Measurements from ENCODE around the gene DLG2. TPM values are rescaled to one million over a fixed set of nuclear protein-coding genes. Genes with fewer than 3 reads are reported as not detected.

The DLG2 gene
- total and polyA plus RNA-seq, 9 of the 15 experiments (the other 6 are each of a cell fraction or from before 2014, with no cell fraction given): 0.52 to 1.6 (median 0.95) TPM

GRCh38 chr11:84146826-84147225 is 1480.3 kb downstream of the DLG2 start:
- Histone ChIP-seq H2AFZ (ENCODE audit: low read depth, low read length) (no peak overlapping the region), H4K20me1 (replicated peaks; ENCODE audit: control insufficient read depth, insufficient read depth, low read length) (no peaks in the 10 kb centered on the region), H3K4me1 (replicated peaks in 1 of 2; ENCODE audit: control insufficient read depth in 2 of 2, insufficient read depth in 2 of 2, low read length in 2 of 2) (no peaks in the 10 kb centered on the region), H3K4me3 (no peak overlapping the region), H3K27ac (ENCODE audit: extremely low read depth, low read depth, low read length) (no peak overlapping the region), H3K4me2 (ENCODE audit: insufficient read depth, low read length) (no peak overlapping the region), H3K36me3 (ENCODE audit: control insufficient read depth, insufficient read depth, low read length) (no peaks in the 10 kb centered on the region), H3K9me1 (ENCODE audit: control insufficient read depth, insufficient read depth, low read length) (no peaks in the 10 kb centered on the region), H3K79me2 (ENCODE audit: control insufficient read depth, insufficient read depth, low read length) (no peaks in the 10 kb centered on the region), H3K9me3 (replicated peaks; ENCODE audit: control insufficient read depth, insufficient read depth, low read depth, low read length) (no peaks in the 10 kb centered on the region; the same call in 1 of the 2 replicates), H3K9ac (ENCODE audit: insufficient read depth in 1 of 2, low read depth in 2 of 2, low read length in 2 of 2) (no peak overlapping the region), H3K27me3 (ENCODE audit: control insufficient read depth in 2 of 2, insufficient read depth in 2 of 2, low read length in 2 of 2) (no peaks in the 10 kb centered on the region)
- in situ Hi-C loops (cut with MboI): no loop called here
- WGBS (ENCODE audit: insufficient coverage, low coverage, missing lambda C conversion rate): 10% methylated on average over 2 of the region's 2 CpGs
- no TSS peak for BruUV-seq (replicated peaks)
- POLR2A ChIA-PET: no interaction called here
- no peak for TF ChIP-seq SMARCA4 (IDR thresholded peaks at IDR 0.05)
- TF ChIP-seq, protein P1, sequence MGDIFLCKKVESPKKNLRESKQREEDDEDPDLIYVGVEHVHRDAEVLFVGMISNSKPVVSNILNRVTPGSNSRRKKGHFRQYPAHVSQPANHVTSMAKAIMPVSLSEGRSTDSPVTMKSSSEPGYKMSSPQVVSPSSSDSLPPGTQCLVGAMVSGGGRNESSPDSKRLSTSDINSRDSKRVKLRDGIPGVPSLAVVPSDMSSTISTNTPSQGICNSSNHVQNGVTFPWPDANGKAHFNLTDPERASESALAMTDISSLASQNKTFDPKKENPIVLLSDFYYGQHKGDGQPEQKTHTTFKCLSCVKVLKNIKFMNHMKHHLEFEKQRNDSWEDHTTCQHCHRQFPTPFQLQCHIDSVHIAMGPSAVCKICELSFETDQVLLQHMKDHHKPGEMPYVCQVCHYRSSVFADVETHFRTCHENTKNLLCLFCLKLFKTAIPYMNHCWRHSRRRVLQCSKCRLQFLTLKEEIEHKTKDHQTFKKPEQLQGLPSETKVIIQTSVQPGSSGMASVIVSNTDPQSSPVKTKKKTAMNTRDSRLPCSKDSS (IDR thresholded peaks at IDR 0.05; ENCODE audit: low read depth, partially characterized antibody): no peak
- no peak for TF ChIP-seq MEF2A (IDR thresholded peaks at IDR 0.05; ENCODE audit: control insufficient read depth, low read depth, low read length)
- TF ChIP-seq MCM3 (IDR thresholded peaks at IDR 0.05): no peak
- no peak for TF ChIP-seq RHOXF2B (CRISPR knock-in tag; conservative IDR thresholded peaks at IDR 0.05)
- no peak for TF ChIP-seq SREBF2 (CRISPR knock-in tag; IDR thresholded peaks at IDR 0.05)
- no peak for TF ChIP-seq KLF13 (tag; IDR thresholded peaks at IDR 0.05; ENCODE audit: borderline replicate concordance, low read depth)
- TF ChIP-seq MITF (IDR thresholded peaks at IDR 0.05): no peak
- no peak for TF ChIP-seq BRCA1 (IDR thresholded peaks at IDR 0.05)
- TF ChIP-seq BRCA1 (CRISPR knock-in tag; IDR thresholded peaks at IDR 0.05): no peak
- TF ChIP-seq SP2 (IDR thresholded peaks at IDR 0.05; ENCODE audit: extremely low read depth, low read depth, low read length, poor library complexity, severe bottlenecking): no peak
- intact Hi-C loops (cut with micrococcal nuclease): no loop called here
- CTCF ChIA-PET (ENCODE audit: low intra/inter-chr PET ratio): no interaction called here
- FAIRE-seq: no peak
- DNase-seq (ENCODE audit: extremely low read depth in 1 of 4, low spot score in 3 of 4): no peak
- ATAC-seq: no peak

All from K562 (cell line).